ENCODE data around the gene CLTB. TPM values are rescaled to one million over a fixed set of nuclear protein-coding genes. Genes with fewer than 3 reads are reported as not detected.

CLTB gene
- total RNA-seq, 1 donor from 2014 or later, result 35.2 TPM

DNA sequence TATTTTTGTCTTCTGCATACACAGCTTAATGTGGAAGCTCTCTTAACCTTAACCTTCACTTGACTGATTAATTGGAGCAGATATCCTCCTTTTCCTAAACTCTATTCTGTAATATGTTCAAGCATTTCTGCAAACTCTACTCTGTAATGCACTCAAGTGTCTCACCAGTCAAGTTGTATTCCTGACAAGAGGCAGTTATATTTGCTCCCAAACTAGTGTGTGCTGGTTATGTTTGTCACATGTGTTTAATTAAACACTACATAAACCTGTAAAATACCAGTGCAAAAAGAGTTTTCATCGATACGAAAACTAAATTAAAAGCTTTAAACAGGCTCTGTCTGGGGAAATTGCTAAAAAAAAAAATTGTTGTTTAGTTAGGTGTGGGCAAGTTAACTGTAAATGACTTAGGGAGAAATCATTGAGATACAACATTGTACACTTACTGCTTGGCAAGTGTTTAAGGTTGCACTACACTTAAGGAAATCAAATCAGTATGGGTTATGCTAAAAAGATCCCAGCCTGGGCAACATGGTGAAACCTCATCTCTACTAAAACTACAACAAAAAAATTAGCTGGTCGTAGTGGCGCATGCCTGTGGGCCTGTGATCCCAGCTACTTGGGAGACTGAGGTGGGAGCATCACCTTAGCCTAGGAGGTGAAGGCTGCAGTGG is 38.5 kb upstream of the CLTB start:
- no peaks in the 10 kb centered on the region for H3K4me1 Mint-ChIP-seq (ENCODE audit: unreplicated experiment)
- peaks cover 3% of the 10 kb centered on the region for H3K36me3 Mint-ChIP-seq (ENCODE audit: low read depth, unreplicated experiment)
- no peak overlapping the region for H3K4me3 Mint-ChIP-seq (ENCODE audit: unreplicated experiment)
- H3K27ac Mint-ChIP-seq (ENCODE audit: unreplicated experiment), result no peak overlapping the region
- peaks cover 2% of the 10 kb centered on the region for H3K27me3 Mint-ChIP-seq (ENCODE audit: unreplicated experiment)
- TF ChIP-seq, protein P1, sequence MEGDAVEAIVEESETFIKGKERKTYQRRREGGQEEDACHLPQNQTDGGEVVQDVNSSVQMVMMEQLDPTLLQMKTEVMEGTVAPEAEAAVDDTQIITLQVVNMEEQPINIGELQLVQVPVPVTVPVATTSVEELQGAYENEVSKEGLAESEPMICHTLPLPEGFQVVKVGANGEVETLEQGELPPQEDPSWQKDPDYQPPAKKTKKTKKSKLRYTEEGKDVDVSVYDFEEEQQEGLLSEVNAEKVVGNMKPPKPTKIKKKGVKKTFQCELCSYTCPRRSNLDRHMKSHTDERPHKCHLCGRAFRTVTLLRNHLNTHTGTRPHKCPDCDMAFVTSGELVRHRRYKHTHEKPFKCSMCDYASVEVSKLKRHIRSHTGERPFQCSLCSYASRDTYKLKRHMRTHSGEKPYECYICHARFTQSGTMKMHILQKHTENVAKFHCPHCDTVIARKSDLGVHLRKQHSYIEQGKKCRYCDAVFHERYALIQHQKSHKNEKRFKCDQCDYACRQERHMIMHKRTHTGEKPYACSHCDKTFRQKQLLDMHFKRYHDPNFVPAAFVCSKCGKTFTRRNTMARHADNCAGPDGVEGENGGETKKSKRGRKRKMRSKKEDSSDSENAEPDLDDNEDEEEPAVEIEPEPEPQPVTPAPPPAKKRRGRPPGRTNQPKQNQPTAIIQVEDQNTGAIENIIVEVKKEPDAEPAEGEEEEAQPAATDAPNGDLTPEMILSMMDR (IDR thresholded peaks at IDR 0.05; ENCODE audit: unreplicated experiment), result no peak
- no peaks in the 10 kb centered on the region for H3K9me3 Mint-ChIP-seq (ENCODE audit: unreplicated experiment)
- no peak for DNase-seq (ENCODE audit: low spot score)

DNA sequence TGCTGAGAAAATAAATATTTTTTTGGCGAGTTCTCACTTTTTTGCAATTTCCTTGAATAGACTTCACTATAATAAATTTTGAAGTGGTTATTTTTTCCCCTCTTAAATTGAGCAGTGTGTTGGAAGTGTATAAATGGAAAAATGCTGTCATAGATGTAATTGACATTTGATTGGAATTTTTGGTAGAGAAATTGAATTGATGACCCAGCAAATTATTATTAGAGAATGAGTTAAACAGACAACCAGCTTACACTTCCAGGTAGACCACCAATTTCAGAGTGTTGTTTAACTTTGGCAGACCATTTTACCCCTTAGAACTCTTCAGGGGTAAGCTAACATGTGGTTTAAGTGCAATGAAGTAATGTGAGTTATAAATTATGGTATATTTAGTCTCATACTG is 33.7 kb upstream of the CLTB start:
- H3K36me3 Mint-ChIP-seq (ENCODE audit: low read depth, unreplicated experiment), result peaks cover 8% of the 10 kb centered on the region
- no peaks in the 10 kb centered on the region for H3K9me3 Mint-ChIP-seq (ENCODE audit: unreplicated experiment)
- H3K27me3 Mint-ChIP-seq (ENCODE audit: unreplicated experiment), result peaks cover 5% of the 10 kb centered on the region
- DNase-seq (ENCODE audit: low spot score), result no peak
- H3K27ac Mint-ChIP-seq (ENCODE audit: unreplicated experiment), result no peak overlapping the region
- H3K4me1 Mint-ChIP-seq (ENCODE audit: unreplicated experiment), result peaks cover 13% of the 10 kb centered on the region
- TF ChIP-seq, protein P1 (IDR thresholded peaks at IDR 0.05; ENCODE audit: unreplicated experiment), result no peak
- H3K4me3 Mint-ChIP-seq (ENCODE audit: unreplicated experiment), result no peak overlapping the region

DNA sequence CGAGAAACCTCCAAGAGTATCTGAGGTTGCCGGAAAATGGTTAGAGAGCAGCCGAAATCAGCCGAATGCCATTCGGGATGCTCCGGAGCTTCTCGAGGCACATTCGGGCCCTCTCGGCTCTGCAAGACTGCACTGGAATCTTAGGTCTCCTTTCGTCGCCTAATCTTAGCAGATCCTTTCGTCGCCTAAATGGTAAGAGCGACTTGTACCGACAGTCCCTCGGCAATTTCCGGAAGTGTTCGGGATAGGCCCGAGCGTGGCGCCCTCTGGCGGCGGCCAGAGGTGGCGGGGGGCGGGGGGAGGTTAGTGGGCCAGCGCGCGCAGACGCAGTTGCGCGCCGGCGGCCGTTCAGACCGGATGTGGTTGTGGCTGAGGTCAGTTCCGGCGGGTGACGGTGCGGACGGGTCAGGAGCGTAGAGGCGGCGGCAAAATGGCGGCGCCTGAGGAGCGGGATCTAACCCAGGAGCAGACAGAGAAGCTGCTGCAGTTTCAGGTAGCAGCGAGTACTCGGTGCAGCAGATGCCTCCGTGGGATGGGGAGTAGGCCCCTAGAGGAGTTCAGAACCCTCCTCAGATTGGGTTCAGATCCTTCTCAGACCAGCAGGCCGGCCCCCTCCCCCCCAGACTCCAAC is 31.8 kb upstream of the CLTB start, which contains the start of gene FAF2:
TSS of gene FAF2 (plus strand) at position 408 of the 631 bp plus-strand sequence. CDS start at position 431, 23 bp downstream.
- H3K4me3 Mint-ChIP-seq (ENCODE audit: unreplicated experiment), result peak within 1 kb of the TSS; percentile 100

DNA sequence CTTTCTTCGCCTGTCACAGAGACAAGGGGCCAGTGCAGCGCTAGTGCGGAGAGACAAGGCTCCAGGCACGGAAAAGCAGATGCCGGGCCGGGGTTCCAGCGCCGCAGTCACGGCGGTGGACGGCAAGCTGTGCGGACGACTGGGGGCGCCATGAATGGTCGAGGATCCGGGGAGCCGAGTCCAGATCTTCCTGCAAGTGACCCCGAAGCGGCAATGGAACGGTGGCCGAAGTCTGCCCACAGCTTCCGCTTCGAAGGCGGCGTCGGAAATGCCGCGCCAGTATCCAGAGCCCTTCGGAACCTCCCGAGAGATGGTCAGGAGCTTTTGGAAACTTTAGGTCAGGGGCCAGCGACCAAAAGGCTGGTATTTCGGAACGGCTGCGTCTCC is 31.2 kb upstream of the CLTB start:
- Mint-ChIP-seq H3K36me3 (ENCODE audit: low read depth, unreplicated experiment) (peaks cover 5% of the 10 kb centered on the region), H3K27me3 (ENCODE audit: unreplicated experiment) (peaks cover 4% of the 10 kb centered on the region), H3K27ac (ENCODE audit: unreplicated experiment) (peak overlapping the region; percentile 98), H3K4me3 (ENCODE audit: unreplicated experiment) (peak overlapping the region; percentile 100), H3K9me3 (ENCODE audit: unreplicated experiment) (no peaks in the 10 kb centered on the region), H3K4me1 (ENCODE audit: unreplicated experiment) (peaks cover 13% of the 10 kb centered on the region)
- no peak for DNase-seq (ENCODE audit: low spot score)
- TF ChIP-seq, protein P1 (IDR thresholded peaks at IDR 0.05; ENCODE audit: unreplicated experiment), result no peak

More for the DNA sequence above, 31.8 kb upstream of the CLTB start, which contains the start of gene FAF2:
- H3K4me1 Mint-ChIP-seq (ENCODE audit: unreplicated experiment), result peaks cover 13% of the 10 kb centered on the region
- H3K36me3 Mint-ChIP-seq (ENCODE audit: low read depth, unreplicated experiment), result peaks cover 5% of the 10 kb centered on the region
- peaks cover 4% of the 10 kb centered on the region for H3K27me3 Mint-ChIP-seq (ENCODE audit: unreplicated experiment)
- TF ChIP-seq, protein P1 (IDR thresholded peaks at IDR 0.05; ENCODE audit: unreplicated experiment), result peak; percentile 97
- H3K27ac Mint-ChIP-seq (ENCODE audit: unreplicated experiment), result peak within 1 kb of the TSS; percentile 100
- no peaks in the 10 kb centered on the region for H3K9me3 Mint-ChIP-seq (ENCODE audit: unreplicated experiment)
- peak; percentile 100 for DNase-seq (ENCODE audit: low spot score)
